Natural killer cell (primary cell): ENCODE results near the gene SEC16A. TPM values are rescaled to one million over a fixed set of nuclear protein-coding genes. Genes with fewer than 3 reads are reported as not detected.

Experiments used
- ATAC-seq, 3 donors: fragments of 150-1000 bp in 2 of 3; fragments of 200-7000 bp in 1 of 3; cut with Tn5 transposase; 1 replicate in 1 of 3; 2 replicates in 2 of 3; pipeline ENCODE4 v1.10.0; 2021; ENCODE audit warnings: mild to moderate bottlenecking in 2 of 3, moderate library complexity in 2 of 3
- DNase-seq, 2 donors: peaks; one replicate each; pipeline versions ENCODE4 v3.0.0 to v3.0.0-alpha.2; 2013 to 2021; ENCODE audit warnings: mixed read lengths in 1 of 2
- H3K27ac ChIP-seq: one replicate; pipeline ENCODE4 v1.5.1; 2013; ENCODE audit warnings: mild to moderate bottlenecking, low read length
- H3K27me3 ChIP-seq: one replicate; pipeline ENCODE4 v1.6.1; 2013; ENCODE audit warnings: low read length; ENCODE audit not compliant: control insufficient read depth, insufficient read depth
- H3K36me3 ChIP-seq: one replicate; pipeline ENCODE4 v1.6.1; 2013; ENCODE audit warnings: low read length; ENCODE audit not compliant: control insufficient read depth, insufficient read depth
- H3K4me1 ChIP-seq: one replicate; pipeline ENCODE4 v1.6.1; 2013; ENCODE audit warnings: low read length; ENCODE audit not compliant: control insufficient read depth, insufficient read depth
- H3K4me3 ChIP-seq: one replicate; pipeline ENCODE4 v1.5.1; 2013; ENCODE audit warnings: low read length
- H3K9me3 ChIP-seq: one replicate; pipeline ENCODE4 v1.6.1; 2013; ENCODE audit warnings: low read length; ENCODE audit not compliant: control insufficient read depth, insufficient read depth
- H3K27ac Mint-ChIP-seq, 2 donors: one replicate each; pipeline ENCODE4 v1.8.0; 2022; ENCODE audit warnings: mild to moderate bottlenecking in 2 of 2, mixed read lengths in 2 of 2, moderate library complexity in 1 of 2
- H3K27me3 Mint-ChIP-seq, 2 donors: one replicate each; pipeline ENCODE4 v1.8.0; 2022; ENCODE audit warnings: low read depth in 2 of 2, mixed read lengths in 2 of 2
- H3K36me3 Mint-ChIP-seq: one replicate; pipeline ENCODE4 v1.8.0; 2022; ENCODE audit warnings: mixed read lengths
- H3K4me1 Mint-ChIP-seq, 2 donors: one replicate each; pipeline ENCODE4 v1.8.0; 2022; ENCODE audit warnings: mixed read lengths in 2 of 2
- H3K4me3 Mint-ChIP-seq: one replicate; pipeline ENCODE4 v1.8.0; 2022; ENCODE audit warnings: mild to moderate bottlenecking, moderate library complexity, mixed read lengths
- H3K9me3 Mint-ChIP-seq, 2 donors: one replicate each; pipeline ENCODE4 v1.8.0; 2022; ENCODE audit warnings: mixed read lengths in 2 of 2
- CTCF ChIP-seq: fragments of 200-600 bp; IDR thresholded peaks from one replicate; pipeline ENCODE4 v1.8.0; 2022; ENCODE audit warnings: antibody characterized with exemption
- WGBS: methylation state at CpG from one replicate; pipeline ENCODE4 v1.1.7; 2013; ENCODE audit warnings: missing lambda C conversion rate; ENCODE audit not compliant: insufficient coverage; 5-methylcytosine and 5-hydroxymethylcytosine counted together
- intact Hi-C: fragments of 100-400 bp; cut with micrococcal nuclease; formaldehyde crosslinking; loops from one replicate; pipeline ENCODE4 v1.14.2; 2022
- total RNA-seq, 4 donors: library from RNA; stranded (reverse); fragments of 120-200 nt in 1 of 4; gene quantifications; one replicate each; pipeline versions ENCODE4 v1.2.3 to v1.2.4, GENCODE V29; 2013 to 2022

Gene SEC16A
- total RNA-seq, 3 donors from 2014 or later (not counting 1 experiment from before 2014, with no cell fraction given) = 84.3 to 89.0 (median 87.1) TPM

GRCh38 chr9:136418182-136419091 is 64.4 kb downstream of the SEC16A start:
- WGBS = 96% methylated on average over 48 of the region's 48 CpGs
- H3K4me1 ChIP-seq = no peaks in the 10 kb centered on the region
- H3K4me3 ChIP-seq = no peak overlapping the region
- intact Hi-C loops = no loop called here
- no peak overlapping the region for H3K4me3 Mint-ChIP-seq
- no peaks in the 10 kb centered on the region for H3K9me3 Mint-ChIP-seq
- no peaks in the 10 kb centered on the region for H3K27me3 ChIP-seq
- no peaks in the 10 kb centered on the region for H3K27me3 Mint-ChIP-seq
- H3K4me1 Mint-ChIP-seq = peaks cover 0 to 5% of the 10 kb centered on the region in 2 donors
- ATAC-seq = no peak
- no peak for DNase-seq
- H3K27ac Mint-ChIP-seq = no peak overlapping the region
- TF ChIP-seq CTCF = no peak
- no peaks in the 10 kb centered on the region for H3K9me3 ChIP-seq
- no peaks in the 10 kb centered on the region for H3K36me3 Mint-ChIP-seq
- H3K27ac ChIP-seq = no peak overlapping the region
- peaks cover 80% of the 10 kb centered on the region for H3K36me3 ChIP-seq

GRCh38 chr9:136416914-136417313 is 65.9 kb downstream of the SEC16A start:
- no peaks in the 10 kb centered on the region for H3K27me3 Mint-ChIP-seq
- H3K36me3 Mint-ChIP-seq = no peaks in the 10 kb centered on the region

GRCh38 chr9:136416427-136416826 is 66.4 kb downstream of the SEC16A start:
- 98% methylated on average over 7 of the region's 8 CpGs for WGBS
- no peak for TF ChIP-seq CTCF
- H3K4me3 Mint-ChIP-seq = no peak overlapping the region
- DNase-seq (no peak), ATAC-seq (no peak)
- Histone ChIP-seq H3K4me3 (no peak overlapping the region), H3K36me3 (peaks cover 68% of the 10 kb centered on the region), H3K9me3 (no peaks in the 10 kb centered on the region), H3K27me3 (no peaks in the 10 kb centered on the region), H3K4me1 (peaks cover 4% of the 10 kb centered on the region), H3K27ac (no peak overlapping the region)
- no peaks in the 10 kb centered on the region for H3K27me3 Mint-ChIP-seq
- peaks cover 3 to 10% of the 10 kb centered on the region in 2 donors for H3K4me1 Mint-ChIP-seq
- intact Hi-C loops = no loop called here
- no peaks in the 10 kb centered on the region for H3K9me3 Mint-ChIP-seq
- H3K36me3 Mint-ChIP-seq = no peaks in the 10 kb centered on the region
- no peak overlapping the region for H3K27ac Mint-ChIP-seq

More at GRCh38 chr9:136416914-136417313, 65.9 kb downstream of the SEC16A start:
- no peak overlapping the region for H3K27ac Mint-ChIP-seq
- no peaks in the 10 kb centered on the region for H3K9me3 ChIP-seq
- H3K4me3 Mint-ChIP-seq = no peak overlapping the region
- peaks cover 0 to 5% of the 10 kb centered on the region in 2 donors for H3K4me1 Mint-ChIP-seq
- no peak overlapping the region for H3K4me3 ChIP-seq
- ATAC-seq (no peak), DNase-seq (no peak)
- no peaks in the 10 kb centered on the region for H3K4me1 ChIP-seq
- no peaks in the 10 kb centered on the region for H3K9me3 Mint-ChIP-seq
- no peak for TF ChIP-seq CTCF
- H3K27me3 ChIP-seq = no peaks in the 10 kb centered on the region
- no peak overlapping the region for H3K27ac ChIP-seq
- intact Hi-C loops = no loop called here
- peaks cover 72% of the 10 kb centered on the region for H3K36me3 ChIP-seq
- WGBS = 95% methylated on average over 19 of the region's 19 CpGs
